Epithelial cell of alveolus of lung (primary cell): ENCODE data around the gene SETD2. TPM values are rescaled to one million over a fixed set of nuclear protein-coding genes. Genes with fewer than 3 reads are reported as not detected.

ENCODE experiments used
- total RNA-seq: library from RNA; depleted of rRNA; stranded (reverse); fragments of >200 nt; gene quantifications from 2 replicates; pipeline ENCODE4 v1.2.1, GENCODE V29; 2015

SETD2 gene
- 15.4 and 29.1 TPM in 2 replicates for total RNA-seq

GRCh38 chr3:47164007-47164881 is at the start of gene SETD2:
TSS of gene SETD2 (minus strand) at chr3:47164113. CDS start at chr3:47163924, 189 bp downstream.

GRCh38 chr3:46978985-46979944 is 184.6 kb downstream of the SETD2 start, which contains the start of gene NBEAL2:
TSS of gene NBEAL2 (plus strand) at chr3:46979666. CDS start at chr3:46979862, 196 bp downstream.

GRCh38 chr3:46976326-46977190 is 187.4 kb downstream of the SETD2 start, which contains the start of gene CCDC12:
TSS of gene CCDC12 (minus strand) at chr3:46976745. CDS start at chr3:46976732, 13 bp downstream.

Other genes starting within 250 kb of the SETD2 start
- gene CCDC12, start 187.4 kb downstream of the SETD2 start, total RNA-seq, result 24.6 and 26.6 TPM in 2 replicates
- 5.1 and 7.1 TPM in 2 replicates for gene NBEAL2, start 184.4 kb downstream of the SETD2 start, total RNA-seq
- 1.6 and 2.8 TPM in 2 replicates for gene KIF9, start 118.7 kb upstream of the SETD2 start, total RNA-seq
- gene KLHL18, start 118.8 kb upstream of the SETD2 start, total RNA-seq, result 13.4 and 17.5 TPM in 2 replicates
- 16.3 and 17.8 TPM in 2 replicates for gene PTPN23, start 216.9 kb upstream of the SETD2 start, total RNA-seq